ENCODE results near the gene RBM14. TPM values are rescaled to one million over a fixed set of nuclear protein-coding genes. Genes with fewer than 3 reads are reported as not detected.

Gene RBM14
- total and polyA plus RNA-seq, 10 of the 15 experiments (the other 5 are each of a cell fraction or from before 2014, with no cell fraction given) = 5.4 to 140 (median 44.5) TPM

DNA sequence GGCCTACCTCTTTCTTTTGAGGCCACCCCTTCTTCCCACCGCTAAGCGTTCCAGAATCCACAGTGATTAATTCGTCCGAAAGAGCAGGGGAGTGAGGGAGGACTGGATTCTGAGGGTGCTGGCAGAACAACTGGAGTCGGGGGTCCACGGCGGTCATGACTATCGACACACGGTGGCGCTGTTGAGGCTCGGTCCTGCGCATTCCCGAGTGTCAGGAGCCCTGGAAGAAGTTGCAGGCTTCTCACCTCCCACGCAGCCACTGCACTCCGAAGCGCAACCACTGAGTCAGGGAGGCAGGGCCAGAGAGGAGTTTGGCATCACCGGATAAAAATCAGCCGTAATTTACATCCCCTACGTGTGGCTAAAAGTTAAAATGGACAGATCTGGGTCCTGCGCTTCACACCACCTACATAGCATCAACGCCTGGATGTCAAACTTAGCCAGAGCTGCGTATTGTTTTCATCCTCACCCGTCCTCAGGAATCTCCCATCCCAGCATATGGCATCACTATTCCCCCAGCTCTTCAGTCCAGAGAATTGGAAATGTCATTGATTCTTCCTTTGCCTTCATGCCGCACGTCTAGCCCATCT, 37.3 kb upstream of the RBM14 start (continued):
- TF ChIP-seq, protein P1, sequence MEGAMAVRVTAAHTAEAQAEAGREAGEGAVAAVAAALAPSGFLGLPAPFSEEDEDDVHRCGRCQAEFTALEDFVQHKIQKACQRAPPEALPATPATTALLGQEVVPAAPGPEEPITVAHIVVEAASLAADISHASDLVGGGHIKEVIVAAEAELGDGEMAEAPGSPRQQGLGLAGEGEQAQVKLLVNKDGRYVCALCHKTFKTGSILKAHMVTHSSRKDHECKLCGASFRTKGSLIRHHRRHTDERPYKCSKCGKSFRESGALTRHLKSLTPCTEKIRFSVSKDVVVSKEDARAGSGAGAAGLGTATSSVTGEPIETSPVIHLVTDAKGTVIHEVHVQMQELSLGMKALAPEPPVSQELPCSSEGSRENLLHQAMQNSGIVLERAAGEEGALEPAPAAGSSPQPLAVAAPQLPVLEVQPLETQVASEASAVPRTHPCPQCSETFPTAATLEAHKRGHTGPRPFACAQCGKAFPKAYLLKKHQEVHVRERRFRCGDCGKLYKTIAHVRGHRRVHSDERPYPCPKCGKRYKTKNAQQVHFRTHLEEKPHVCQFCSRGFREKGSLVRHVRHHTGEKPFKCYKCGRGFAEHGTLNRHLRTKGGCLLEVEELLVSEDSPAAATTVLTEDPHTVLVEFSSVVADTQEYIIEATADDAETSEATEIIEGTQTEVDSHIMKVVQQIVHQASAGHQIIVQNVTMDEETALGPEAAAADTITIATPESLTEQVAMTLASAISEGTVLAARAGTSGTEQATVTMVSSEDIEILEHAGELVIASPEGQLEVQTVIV (IDR thresholded peaks at IDR 0.05; ENCODE audit: borderline replicate concordance, partially characterized antibody) = no peak
- TF ChIP-seq NBN (IDR thresholded peaks at IDR 0.05) = 0 out of 2 replicates have a peak, but pooled peaks have one; percentile 39
- TF ChIP-seq SMC3 (IDR thresholded peaks at IDR 0.05; ENCODE audit: borderline replicate concordance, low read length) = peak; percentile 93
- TF ChIP-seq IKZF2 (IDR thresholded peaks at IDR 0.05) = peak; percentile 31 to 47; a peak in 2 of 4 replicates
- no peak for TF ChIP-seq ZBED1 (IDR thresholded peaks at IDR 0.05; ENCODE audit: borderline replicate concordance)
- TF ChIP-seq BHLHE40 (IDR thresholded peaks at IDR 0.05; ENCODE audit: borderline replicate concordance in 1 of 2, low read depth in 2 of 2, low read length in 1 of 2) = peak in 1 of 2 experiments; percentile 45; a peak in 1 of 4 replicates
- TF ChIP-seq MXI1 (IDR thresholded peaks at IDR 0.05; ENCODE audit: low read depth, low read length) = no peak
- TF ChIP-seq EGR1 (IDR thresholded peaks at IDR 0.05; ENCODE audit: borderline replicate concordance in 1 of 2, low read depth in 2 of 2, low read length in 2 of 2) = peak in 1 of 2 experiments; percentile 65; a peak in 1 of 3 replicates
- TF ChIP-seq RFX5 (IDR thresholded peaks at IDR 0.05; ENCODE audit: low read depth, low read length) = no peak
- no peak for TF ChIP-seq KDM1A (IDR thresholded peaks at IDR 0.05; ENCODE audit: borderline replicate concordance)
- TF ChIP-seq, protein P2, sequence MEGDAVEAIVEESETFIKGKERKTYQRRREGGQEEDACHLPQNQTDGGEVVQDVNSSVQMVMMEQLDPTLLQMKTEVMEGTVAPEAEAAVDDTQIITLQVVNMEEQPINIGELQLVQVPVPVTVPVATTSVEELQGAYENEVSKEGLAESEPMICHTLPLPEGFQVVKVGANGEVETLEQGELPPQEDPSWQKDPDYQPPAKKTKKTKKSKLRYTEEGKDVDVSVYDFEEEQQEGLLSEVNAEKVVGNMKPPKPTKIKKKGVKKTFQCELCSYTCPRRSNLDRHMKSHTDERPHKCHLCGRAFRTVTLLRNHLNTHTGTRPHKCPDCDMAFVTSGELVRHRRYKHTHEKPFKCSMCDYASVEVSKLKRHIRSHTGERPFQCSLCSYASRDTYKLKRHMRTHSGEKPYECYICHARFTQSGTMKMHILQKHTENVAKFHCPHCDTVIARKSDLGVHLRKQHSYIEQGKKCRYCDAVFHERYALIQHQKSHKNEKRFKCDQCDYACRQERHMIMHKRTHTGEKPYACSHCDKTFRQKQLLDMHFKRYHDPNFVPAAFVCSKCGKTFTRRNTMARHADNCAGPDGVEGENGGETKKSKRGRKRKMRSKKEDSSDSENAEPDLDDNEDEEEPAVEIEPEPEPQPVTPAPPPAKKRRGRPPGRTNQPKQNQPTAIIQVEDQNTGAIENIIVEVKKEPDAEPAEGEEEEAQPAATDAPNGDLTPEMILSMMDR (IDR thresholded peaks at IDR 0.05 in 2 of 3, conservative IDR thresholded peaks at IDR 0.05 in 1 of 3; ENCODE audit: control insufficient read depth in 2 of 3, extremely low read depth in 1 of 3, insufficient read depth in 1 of 3, low read depth in 3 of 3, low read length in 3 of 3) = peak; percentile 77 to 78 (median 77)
- peak; percentile 79 for TF ChIP-seq IKZF1 (conservative IDR thresholded peaks at IDR 0.05)
- peak; percentile 69 for TF ChIP-seq RAD21 (IDR thresholded peaks at IDR 0.05; ENCODE audit: insufficient read depth, low read depth, low read length)
- no peak for TF ChIP-seq ZNF384 (IDR thresholded peaks at IDR 0.05; ENCODE audit: borderline replicate concordance, low read depth, low read length)
- TF ChIP-seq CHD2 (IDR thresholded peaks at IDR 0.05; ENCODE audit: borderline replicate concordance, low read depth, low read length) = no peak
